ENCODE results near the gene ASIC4. TPM values are rescaled to one million over a fixed set of nuclear protein-coding genes. Genes with fewer than 3 reads are reported as not detected.

ASIC4 gene
- total RNA-seq, 1 donor from 2014 or later = not detected

Other genes with a start within 250 kb of the ASIC4 start
- 31.7 and 33.1 TPM in 2 replicates for gene DNAJB2, start 235.1 kb upstream of the ASIC4 start, total RNA-seq
- 0.47 and 0.97 TPM in 2 replicates for gene PTPRN, start 205.1 kb upstream of the ASIC4 start, total RNA-seq
- gene RESP18, start 181.7 kb upstream of the ASIC4 start, total RNA-seq = not detected in 2 replicates
- 48.9 and 50.9 TPM in 2 replicates for gene DNPEP, start 126.6 kb upstream of the ASIC4 start, total RNA-seq
- not detected in 2 replicates for gene DES, start 96.1 kb upstream of the ASIC4 start, total RNA-seq
- gene SPEG, start 79.6 kb upstream of the ASIC4 start, total RNA-seq = 1.6 and 1.7 TPM in 2 replicates
- 33.8 and 33.9 TPM in 2 replicates for gene GMPPA, start 15.6 kb upstream of the ASIC4 start, total RNA-seq
- gene CHPF, start 29.3 kb downstream of the ASIC4 start, total RNA-seq = 37.0 and 53.7 TPM in 2 replicates
- 0.05 and 0.29 TPM in 2 replicates for gene TMEM198, start 29.5 kb downstream of the ASIC4 start, total RNA-seq
- 11.9 and 20.6 TPM in 2 replicates for gene OBSL1, start 57.1 kb downstream of the ASIC4 start, total RNA-seq
- not detected in 2 replicates for gene INHA, start 57.8 kb downstream of the ASIC4 start, total RNA-seq
- gene STK11IP, start 83.4 kb downstream of the ASIC4 start, total RNA-seq = 5.6 and 12.3 TPM in 2 replicates
- 2.0 TPM in 2 replicates for gene SLC4A3, start 113.1 kb downstream of the ASIC4 start, total RNA-seq

All from glomerular endothelial cell (primary cell).